ENCODE data around the gene SYNE1.

The SYNE1 gene

DNA sequence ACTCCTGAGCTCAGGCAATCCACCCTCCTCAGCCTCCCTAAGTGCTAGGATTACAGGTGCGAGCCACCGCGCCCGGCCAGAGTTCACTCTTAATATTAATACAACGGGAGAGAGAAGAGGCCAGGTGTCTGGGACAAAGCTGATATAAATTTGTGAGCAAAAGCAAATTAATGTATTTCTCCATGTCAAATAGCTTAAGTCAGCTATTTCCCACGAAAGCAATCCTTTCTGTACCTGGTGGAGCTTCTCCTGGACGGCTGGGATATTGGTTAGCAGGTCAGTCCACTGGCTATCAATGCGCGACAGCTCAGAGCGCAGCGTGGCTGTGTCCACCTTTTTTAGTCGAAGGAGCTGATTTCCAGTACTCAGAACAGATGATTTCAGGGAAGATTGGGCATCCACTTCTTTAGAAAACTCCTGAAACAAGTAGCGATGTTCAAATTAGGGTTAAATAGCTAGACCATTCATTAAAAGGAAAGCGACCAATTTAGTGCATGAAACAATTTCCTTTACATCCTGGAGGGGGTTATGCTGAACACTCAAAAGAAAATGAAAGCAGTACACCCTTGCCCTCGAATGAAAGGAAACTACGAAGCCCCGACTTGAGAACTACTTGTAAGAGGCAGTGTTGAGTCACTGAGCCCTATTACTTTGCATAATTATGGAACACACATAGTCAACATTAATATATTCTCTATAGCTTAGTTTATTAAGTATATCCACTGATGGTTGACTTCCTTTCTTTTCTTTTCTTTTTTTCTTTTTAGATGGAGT lies 403.4 kb downstream of the SYNE1 start:
- TF ChIP-seq ZNF274 (IDR thresholded peaks at IDR 0.05; ENCODE audit: low read depth, low read length), result no peak
- H3K4me3 ChIP-seq (ENCODE audit: low read length), result no peak overlapping the region

GRCh38 chr6:152232501-152233151 lies 404.5 kb downstream of the SYNE1 start:
- H3K4me3 ChIP-seq (ENCODE audit: low read length), result no peak overlapping the region
- no peak for TF ChIP-seq ZNF274 (IDR thresholded peaks at IDR 0.05; ENCODE audit: low read depth, low read length)

DNA sequence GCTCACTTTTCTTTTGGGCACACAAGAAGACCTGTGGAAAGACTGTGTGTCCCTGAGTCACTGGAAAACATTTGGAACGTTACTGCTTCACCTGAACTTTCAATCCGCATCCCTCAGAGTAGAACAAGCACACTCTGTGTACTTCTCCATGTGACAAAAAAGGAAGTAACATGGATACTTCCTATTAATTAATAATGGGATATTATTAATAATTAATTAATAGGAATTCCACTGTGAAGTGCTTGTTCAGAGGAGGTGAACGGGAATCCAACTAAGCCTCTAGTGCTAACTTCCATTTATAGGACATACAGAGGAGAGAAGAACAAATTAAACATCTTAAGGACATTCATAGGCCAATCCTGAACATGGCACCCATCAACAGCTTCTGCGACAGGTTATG lies 407.8 kb downstream of the SYNE1 start:
- no peak overlapping the region for H3K4me3 ChIP-seq (ENCODE audit: low read length)
- TF ChIP-seq ZNF274 (IDR thresholded peaks at IDR 0.05; ENCODE audit: low read depth, low read length), result no peak

GRCh38 chr6:152226119-152226518 lies 411.0 kb downstream of the SYNE1 start:
- no peak overlapping the region for H3K4me3 ChIP-seq (ENCODE audit: low read length)
- no peak for TF ChIP-seq ZNF274 (IDR thresholded peaks at IDR 0.05; ENCODE audit: low read depth, low read length)

DNA sequence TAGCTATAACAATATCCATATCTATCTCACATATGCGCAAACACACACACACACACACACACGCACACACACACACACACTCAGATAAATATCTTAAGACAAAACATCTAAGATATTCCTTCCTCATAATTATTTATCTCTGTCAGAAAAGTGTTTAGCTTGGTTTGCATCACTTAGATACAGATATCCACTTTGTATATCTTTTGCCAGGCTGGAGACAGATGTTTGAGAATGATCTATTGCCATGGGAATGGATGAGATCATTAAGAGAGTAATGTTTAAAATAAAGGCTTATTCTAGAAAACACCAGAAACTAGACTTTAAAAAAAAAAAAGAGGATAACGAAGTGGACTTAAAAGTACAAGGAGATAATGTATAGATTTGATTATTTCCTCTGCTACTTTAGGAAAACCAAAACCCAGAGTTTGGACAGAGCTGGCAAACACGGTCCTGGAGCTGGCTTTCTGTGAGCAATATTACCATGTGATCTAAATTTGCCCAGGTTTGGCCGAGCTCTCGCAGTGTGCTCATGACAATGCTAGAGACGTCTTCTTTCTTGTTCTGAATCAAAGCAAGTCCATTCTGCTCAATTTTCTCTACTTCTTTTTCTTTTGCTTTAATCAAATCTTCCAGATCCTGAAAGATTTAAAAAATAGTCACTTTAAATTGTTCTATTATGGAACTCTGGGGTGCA lies 411.8 kb downstream of the SYNE1 start:
- no peak overlapping the region for H3K4me3 ChIP-seq (ENCODE audit: low read length)
- no peak for TF ChIP-seq ZNF274 (IDR thresholded peaks at IDR 0.05; ENCODE audit: low read depth, low read length)

DNA sequence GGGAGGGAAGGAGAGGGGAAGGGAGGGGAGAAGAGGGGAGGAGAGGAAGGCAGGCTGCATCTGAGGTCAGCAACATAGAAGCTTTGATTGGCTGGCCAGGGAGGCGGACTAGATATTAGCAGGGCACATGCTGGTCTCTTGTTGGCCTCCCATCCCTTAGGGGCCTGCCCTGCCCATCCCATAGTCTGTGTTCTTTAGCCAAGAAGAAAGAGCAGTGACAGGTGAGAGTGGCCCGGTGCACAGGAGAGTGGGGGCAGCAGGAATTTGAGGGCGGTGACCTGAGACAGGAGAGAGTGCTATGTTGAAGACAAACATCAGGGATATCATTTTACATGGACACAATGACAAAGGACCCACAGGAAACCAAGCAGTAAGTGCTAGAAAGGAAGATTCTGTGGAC lies 413.5 kb downstream of the SYNE1 start:
- no peak overlapping the region for H3K4me3 ChIP-seq (ENCODE audit: low read length)
- no peak for TF ChIP-seq ZNF274 (IDR thresholded peaks at IDR 0.05; ENCODE audit: low read depth, low read length)

DNA sequence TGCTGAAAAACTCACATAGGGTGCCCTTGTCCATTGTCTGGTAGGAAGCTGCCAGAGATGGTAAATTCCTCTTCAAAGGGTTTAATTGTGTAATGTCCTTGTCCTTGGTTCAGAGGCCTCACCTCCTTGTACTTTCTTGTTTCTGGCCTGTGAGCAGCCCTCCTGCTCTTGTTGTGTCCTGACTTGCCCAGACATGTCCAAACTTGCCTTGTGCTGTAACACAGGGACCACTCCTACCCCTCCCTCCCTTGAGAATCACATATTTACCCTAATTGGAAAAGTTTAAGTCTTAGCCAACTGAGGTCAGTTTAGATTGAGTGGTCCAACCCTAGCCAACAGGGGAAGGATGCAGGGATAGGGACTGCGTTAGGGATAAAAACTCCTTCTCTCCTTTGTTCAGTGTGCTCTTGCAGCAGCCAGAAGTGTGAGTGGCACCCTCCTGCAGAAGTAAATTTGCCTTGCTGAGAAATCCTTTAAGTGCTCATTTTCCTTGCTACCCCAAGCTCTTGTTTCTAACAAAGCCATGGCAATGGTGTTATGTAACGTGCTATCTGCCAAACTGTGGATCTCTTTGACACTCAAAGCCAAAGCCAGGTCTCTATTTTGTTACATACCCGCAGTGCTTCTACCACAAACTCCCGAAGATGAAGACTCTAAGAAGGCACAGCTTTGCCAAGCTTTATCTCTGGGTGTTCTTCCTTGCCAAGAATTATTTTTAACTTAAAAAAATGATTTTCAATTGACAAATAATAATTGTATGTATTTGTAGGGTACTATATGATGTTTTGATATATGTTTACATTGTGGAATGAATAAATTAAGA lies 415.1 kb downstream of the SYNE1 start:
- no peak overlapping the region for H3K4me3 ChIP-seq (ENCODE audit: low read length)
- no peak for TF ChIP-seq ZNF274 (IDR thresholded peaks at IDR 0.05; ENCODE audit: low read depth, low read length)

- H3K4me3 ChIP-seq (ENCODE audit: low read length), result no peak overlapping the region
- no peak for TF ChIP-seq ZNF274 (IDR thresholded peaks at IDR 0.05; ENCODE audit: low read depth, low read length)
These were observed 416.4 kb downstream of the SYNE1 start for GRCh38 chr6:152220786-152221185.

DNA sequence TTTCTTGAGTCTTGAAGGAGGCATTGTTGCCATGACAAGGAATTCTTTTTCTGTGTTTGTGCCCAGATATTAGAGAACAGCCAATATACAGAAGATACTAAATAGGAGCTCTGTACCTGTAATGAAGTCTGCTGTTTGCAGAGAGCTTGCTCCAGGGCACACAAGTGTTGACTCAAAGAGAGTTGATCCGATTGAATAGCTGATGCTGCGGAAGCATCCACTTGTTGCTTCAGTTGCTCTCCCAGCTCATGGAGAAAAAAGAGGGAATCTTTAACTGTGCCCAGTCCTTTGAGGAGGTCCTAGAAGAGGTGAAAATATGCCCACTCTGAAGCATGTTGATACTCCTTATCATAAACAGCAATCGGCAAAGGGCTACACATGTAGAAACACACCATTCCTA lies 418.3 kb downstream of the SYNE1 start:
- no peak overlapping the region for H3K4me3 ChIP-seq (ENCODE audit: low read length)
- TF ChIP-seq ZNF274 (IDR thresholded peaks at IDR 0.05; ENCODE audit: low read depth, low read length), result no peak

DNA sequence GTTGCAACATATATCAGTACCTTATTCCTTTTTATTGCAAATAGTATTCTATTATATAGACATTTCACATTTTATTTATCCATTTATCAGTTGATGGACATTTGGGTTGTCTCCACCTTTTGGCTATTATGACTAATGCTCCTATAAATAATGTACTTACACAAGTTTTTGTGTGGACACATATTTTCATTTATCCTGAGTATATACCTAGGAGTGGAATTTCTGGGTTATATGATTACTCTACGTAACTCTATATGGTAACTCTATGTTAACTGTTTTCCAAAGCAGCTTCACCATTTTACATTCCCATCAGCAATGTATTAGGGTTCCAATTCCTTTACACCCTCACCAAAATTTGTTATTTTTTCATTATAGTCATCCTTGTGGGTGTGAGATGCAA lies 424.7 kb downstream of the SYNE1 start:
- no peak for TF ChIP-seq ZNF274 (IDR thresholded peaks at IDR 0.05; ENCODE audit: low read depth, low read length)

GRCh38 chr6:152209211-152209610 lies 428.0 kb downstream of the SYNE1 start:
- no peak for TF ChIP-seq ZNF274 (IDR thresholded peaks at IDR 0.05; ENCODE audit: low read depth, low read length)
- no peak overlapping the region for H3K4me3 ChIP-seq (ENCODE audit: low read length)

More for the DNA sequence above, 424.7 kb downstream of the SYNE1 start:
- no peak overlapping the region for H3K4me3 ChIP-seq (ENCODE audit: low read length)

DNA sequence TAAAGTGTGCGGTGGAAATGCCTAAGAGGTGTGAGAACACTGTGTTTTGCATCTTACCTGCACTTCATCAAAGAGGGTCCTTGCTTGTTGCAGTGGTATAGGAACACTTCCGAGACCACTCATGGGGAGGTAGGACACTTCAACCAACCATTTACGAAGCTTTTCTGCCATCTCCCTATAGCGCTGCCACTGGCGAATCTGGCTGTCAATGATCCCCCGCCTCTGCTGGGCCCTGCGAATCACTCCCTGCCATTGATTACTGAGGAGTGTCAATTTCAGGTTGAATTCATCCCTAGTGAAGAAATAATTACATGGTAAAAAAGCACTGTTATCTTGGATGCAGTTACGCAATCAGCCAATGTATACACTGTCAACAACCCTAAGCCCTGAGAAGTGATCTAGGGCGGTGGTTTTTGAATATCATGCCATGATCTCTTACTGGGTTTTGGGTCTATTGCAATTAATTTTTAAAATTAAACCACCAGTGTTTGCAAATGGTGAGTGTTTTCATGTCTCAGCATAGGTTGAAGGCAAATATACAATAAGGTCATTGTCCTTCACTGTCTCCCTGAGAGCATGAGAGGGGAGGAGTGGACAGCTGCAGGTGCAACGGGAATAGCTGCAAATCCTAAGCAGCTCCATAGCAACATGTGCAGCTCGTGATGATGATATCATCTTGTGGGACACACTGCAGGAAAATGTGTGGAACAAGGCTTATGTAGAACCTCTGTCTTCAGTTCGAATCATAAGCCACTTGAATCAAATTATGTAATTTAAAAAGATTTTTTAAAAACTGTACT lies 429.0 kb downstream of the SYNE1 start:
- H3K4me3 ChIP-seq (ENCODE audit: low read length), result no peak overlapping the region
- no peak for TF ChIP-seq ZNF274 (IDR thresholded peaks at IDR 0.05; ENCODE audit: low read depth, low read length)

- no peak for TF ChIP-seq ZNF274 (IDR thresholded peaks at IDR 0.05; ENCODE audit: low read depth, low read length)
- H3K4me3 ChIP-seq (ENCODE audit: low read length), result no peak overlapping the region
These were observed 430.9 kb downstream of the SYNE1 start for GRCh38 chr6:152206072-152206818.

All from GM08714 (cell line).